Psoas muscle (tissue), 8 donors: Measurements from ENCODE around the gene LMNB1. TPM values are rescaled to one million over a fixed set of nuclear protein-coding genes. Genes with fewer than 3 reads are reported as not detected.

ENCODE experiments used
- ATAC-seq, 4 donors: fragments of 200-7000 bp; cut with Tn5 transposase; one replicate each; pipeline ENCODE4 v1.9.1; 2020; ENCODE audit warnings: moderate library complexity in 3 of 4, mild to moderate bottlenecking in 2 of 4
- DNase-seq, 2 donors: peaks; one replicate each; pipeline ENCODE4 v3.0.0-alpha.2; 2020
- H3K27ac ChIP-seq: fragments of 200-600 bp; one replicate; pipeline ENCODE4 v1.8.0; 2022
- H3K27me3 ChIP-seq, 3 donors: fragments of 200-600 bp in 1 of 3; one replicate each; pipeline versions ENCODE4 v1.6.1 to v1.8.0; 2013 to 2022; ENCODE audit warnings: low read length in 2 of 3, mild to moderate bottlenecking in 2 of 3, moderate library complexity in 1 of 3; ENCODE audit not compliant: insufficient read depth in 3 of 3
- H3K36me3 ChIP-seq, 2 donors: fragments of 200-600 bp in 1 of 2; one replicate each; pipeline versions ENCODE4 v1.6.1 to v1.8.0; 2013 to 2022; ENCODE audit warnings: low read depth in 1 of 2, mild to moderate bottlenecking in 1 of 2, moderate library complexity in 1 of 2; ENCODE audit not compliant: insufficient read depth in 1 of 2
- H3K4me1 ChIP-seq: fragments of 200-600 bp; one replicate; pipeline ENCODE4 v1.8.0; 2022
- H3K4me3 ChIP-seq: fragments of 200-600 bp; one replicate; pipeline ENCODE4 v1.8.0; 2022; ENCODE audit warnings: mild to moderate bottlenecking
- H3K9me3 ChIP-seq: fragments of 200-600 bp; one replicate; pipeline ENCODE4 v1.8.0; 2022
- WGBS, 3 donors: extraction: QIAGEN DNeasy Blood & Tissue Kit; methylation state at CpG; one replicate each; pipeline versions ENCODE4 v1.1.6 to v1.1.7; 2013; 5-methylcytosine and 5-hydroxymethylcytosine counted together
- intact Hi-C, 2 donors: fragments of 100-400 bp; cut with DNase I; formaldehyde crosslinking; loops; one replicate each; pipeline versions ENCODE4 v1.11.0 to v1.14.2; 2022
- polyA plus RNA-seq, 3 donors: library from polyadenylated mRNA; stranded (reverse); fragments of 200-250 nt; gene quantifications; one replicate each; pipeline ENCODE4 v1.2.3, GENCODE V29; 2013
- total RNA-seq, 4 donors: library from RNA; stranded (reverse); fragmentation: NEBNext Ultra II Directional in 2 of 4; extraction: Animal tissue kit (Norgen Biotek cat#: 25700) in 2 of 4; gene quantifications; one replicate each; pipeline versions ENCODE4 v1.2.1 to v1.2.4, GENCODE V29; 2021 to 2023
- TF ChIP-seq, protein P1 (sequence below): fragments of 200-600 bp; IDR thresholded peaks from one replicate; pipeline ENCODE4 v1.8.0; 2022; ENCODE audit warnings: antibody characterized with exemption
- donor health status: healthy with polysubstance abuse.
- donor health status: DM: no; HTN: no; CAD: no; lungs with moderate emphysema.
- donor health status: Bipolar disorder and iron deficiency.
- donor health status: healthy.
- donor health status: DM: yes; HTN: yes; CAD: no.
- donor health status: DM: no; HTN: no; CAD: no.
- donor health status: DM: no; HTN: no; CAD: no.
- donor health status: DM: yes; HTN: yes; CAD: no.

The LMNB1 gene
- total and polyA plus RNA-seq, 7 donors, result 0.66 to 4.1 (median 1.4) TPM

GRCh38 chr5:126752081-126752785 is 24.7 kb upstream of the LMNB1 start:
- intact Hi-C loops, result no loop called here
- TF ChIP-seq, protein P1, sequence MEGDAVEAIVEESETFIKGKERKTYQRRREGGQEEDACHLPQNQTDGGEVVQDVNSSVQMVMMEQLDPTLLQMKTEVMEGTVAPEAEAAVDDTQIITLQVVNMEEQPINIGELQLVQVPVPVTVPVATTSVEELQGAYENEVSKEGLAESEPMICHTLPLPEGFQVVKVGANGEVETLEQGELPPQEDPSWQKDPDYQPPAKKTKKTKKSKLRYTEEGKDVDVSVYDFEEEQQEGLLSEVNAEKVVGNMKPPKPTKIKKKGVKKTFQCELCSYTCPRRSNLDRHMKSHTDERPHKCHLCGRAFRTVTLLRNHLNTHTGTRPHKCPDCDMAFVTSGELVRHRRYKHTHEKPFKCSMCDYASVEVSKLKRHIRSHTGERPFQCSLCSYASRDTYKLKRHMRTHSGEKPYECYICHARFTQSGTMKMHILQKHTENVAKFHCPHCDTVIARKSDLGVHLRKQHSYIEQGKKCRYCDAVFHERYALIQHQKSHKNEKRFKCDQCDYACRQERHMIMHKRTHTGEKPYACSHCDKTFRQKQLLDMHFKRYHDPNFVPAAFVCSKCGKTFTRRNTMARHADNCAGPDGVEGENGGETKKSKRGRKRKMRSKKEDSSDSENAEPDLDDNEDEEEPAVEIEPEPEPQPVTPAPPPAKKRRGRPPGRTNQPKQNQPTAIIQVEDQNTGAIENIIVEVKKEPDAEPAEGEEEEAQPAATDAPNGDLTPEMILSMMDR, result no peak
- no peaks in the 10 kb centered on the region for H3K27me3 ChIP-seq
- H3K27ac ChIP-seq, result no peak overlapping the region
- no peaks in the 10 kb centered on the region for H3K4me1 ChIP-seq
- WGBS, 3 donors, result 84 to 85% (median 85%) methylated on average over 3 of the region's 5 CpGs
- DNase-seq (no peak), ATAC-seq (no peak)
- no peaks in the 10 kb centered on the region for H3K9me3 ChIP-seq
- no peak overlapping the region for H3K4me3 ChIP-seq
- no peaks in the 10 kb centered on the region for H3K36me3 ChIP-seq

GRCh38 chr5:126753227-126753626 is 23.7 kb upstream of the LMNB1 start:
- intact Hi-C loops, result no loop called here
- DNase-seq, result no peak
- no peak for ATAC-seq
- WGBS, 3 donors, result 59 to 76% (median 61%) methylated on average over 4 of the region's 4 CpGs
- TF ChIP-seq, protein P1, result no peak
- Histone ChIP-seq H3K36me3 (no peaks in the 10 kb centered on the region), H3K27me3 (no peaks in the 10 kb centered on the region), H3K9me3 (no peaks in the 10 kb centered on the region), H3K4me3 (no peak overlapping the region), H3K27ac (no peak overlapping the region), H3K4me1 (no peaks in the 10 kb centered on the region)

- 77 to 86% (median 79%) methylated on average over 4 of the region's 4 CpGs for WGBS, 3 donors
- TF ChIP-seq, protein P1, result no peak
- ATAC-seq, result no peak
Measured at GRCh38 chr5:126754609-126755008, 22.3 kb upstream of the LMNB1 start.

GRCh38 chr5:126755593-126755992 is 21.3 kb upstream of the LMNB1 start:
- no peak for ATAC-seq
- no peaks in the 10 kb centered on the region for H3K9me3 ChIP-seq
- 51 to 57% (median 55%) methylated on average over 4 of the region's 4 CpGs for WGBS, 3 donors

More at GRCh38 chr5:126754609-126755008, 22.3 kb upstream of the LMNB1 start:
- H3K9me3 ChIP-seq, result no peaks in the 10 kb centered on the region
- no peak overlapping the region for H3K27ac ChIP-seq
- no peaks in the 10 kb centered on the region for H3K4me1 ChIP-seq
- no peak for DNase-seq
- H3K27me3 ChIP-seq, result no peaks in the 10 kb centered on the region
- intact Hi-C loops, result no loop called here
- H3K36me3 ChIP-seq, result no peaks in the 10 kb centered on the region
- H3K4me3 ChIP-seq, result no peak overlapping the region

More at GRCh38 chr5:126755593-126755992, 21.3 kb upstream of the LMNB1 start:
- Histone ChIP-seq H3K4me1 (no peaks in the 10 kb centered on the region), H3K36me3 (no peaks in the 10 kb centered on the region), H3K27ac (no peak overlapping the region), H3K4me3 (no peak overlapping the region), H3K27me3 (no peaks in the 10 kb centered on the region)
- no peak for DNase-seq
- intact Hi-C loops, result no loop called here
- TF ChIP-seq, protein P1, result no peak
